Activated CD4-positive, alpha-beta T cell treated with anti-CD3 and anti-CD28 coated beads, Interleukin-2, Interleukin-6, amounts not matched to agents 100 ng/mL and 50 ng/mL, durations not matched to agents 16 hours and 8 hours (primary cell): ENCODE results near the gene HOXA13.
A peak's percentile ranks its signal among the peaks of the same experiment; 100 is the strongest.

Experiments used
- DNase-seq: peaks from one replicate; pipeline ENCODE4 v3.0.0-alpha.2; 2020

HOXA13 gene

GRCh38 chr7:27180431-27181420 lies 19.2 kb downstream of the HOXA13 start:
- no peak for DNase-seq

- peak; percentile 74 for DNase-seq
Observed at GRCh38 chr7:27179503-27180430, 20.1 kb downstream of the HOXA13 start.

DNA sequence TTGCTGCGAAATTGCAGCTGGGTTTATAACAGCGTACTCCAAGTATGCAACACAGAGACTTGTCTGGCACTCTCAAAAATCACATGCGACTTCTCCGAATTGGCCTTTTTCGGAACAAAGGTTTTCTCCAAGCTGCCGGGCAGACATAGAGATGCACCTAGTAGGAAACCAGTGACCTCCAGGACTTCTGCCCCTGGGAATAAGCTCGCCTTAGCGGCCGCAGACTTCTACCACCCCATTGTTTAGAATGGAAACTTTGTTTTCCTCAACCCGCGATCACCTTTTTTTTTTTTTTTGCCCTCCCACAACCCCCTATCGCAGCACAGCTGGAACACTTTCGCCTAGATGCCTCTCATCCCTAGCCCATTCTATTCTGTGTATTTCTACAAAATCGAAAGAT lies 20.9 kb downstream of the HOXA13 start:
- no peak for DNase-seq

DNA sequence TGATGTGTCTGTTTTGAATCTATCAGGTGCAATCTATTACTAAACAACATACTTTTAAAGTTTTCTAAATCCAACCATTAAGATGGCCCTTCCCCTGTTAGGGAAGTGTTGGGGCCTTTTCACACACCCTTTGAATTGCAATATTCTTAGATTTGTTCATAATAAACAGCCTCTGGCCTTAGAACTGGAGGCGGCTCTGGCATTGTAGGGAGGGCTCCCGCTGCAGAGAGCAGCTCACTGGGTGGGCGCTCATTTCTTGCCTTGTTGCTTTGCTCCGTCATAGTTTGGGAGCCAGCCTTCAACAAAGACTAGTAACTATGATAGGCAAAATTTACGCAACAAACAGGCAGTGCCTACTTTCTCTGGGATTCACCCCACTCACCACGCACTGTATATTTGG lies 21.5 kb downstream of the HOXA13 start:
- DNase-seq, result no peak

DNA sequence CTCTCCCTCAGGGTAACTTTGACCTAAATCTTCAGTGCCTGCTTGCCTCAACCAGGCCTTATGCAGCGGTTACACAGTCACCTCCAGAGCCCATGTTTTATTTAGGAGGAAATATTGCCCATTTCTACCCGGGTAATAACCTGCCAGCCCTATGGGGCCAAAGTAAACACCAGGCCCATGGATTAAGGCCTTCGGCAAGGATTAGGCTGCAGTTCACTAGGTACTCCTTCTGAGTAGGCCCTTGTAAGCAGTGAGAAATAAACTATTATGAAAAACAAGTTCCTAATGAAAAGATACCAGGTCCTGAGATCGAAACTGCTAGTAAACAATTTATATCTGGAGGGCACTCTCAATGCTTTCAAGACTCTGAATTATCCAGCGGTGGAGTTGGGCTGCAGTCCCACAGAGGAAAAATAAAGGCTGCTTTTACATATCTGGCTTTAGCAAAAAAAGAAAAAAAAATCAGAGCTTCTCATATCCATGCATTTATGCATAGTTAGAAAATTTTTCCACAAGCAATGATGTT lies 22.0 kb downstream of the HOXA13 start:
- no peak for DNase-seq

- no peak for DNase-seq
Observed at GRCh38 chr7:27176962-27177794, 22.7 kb downstream of the HOXA13 start.

DNA sequence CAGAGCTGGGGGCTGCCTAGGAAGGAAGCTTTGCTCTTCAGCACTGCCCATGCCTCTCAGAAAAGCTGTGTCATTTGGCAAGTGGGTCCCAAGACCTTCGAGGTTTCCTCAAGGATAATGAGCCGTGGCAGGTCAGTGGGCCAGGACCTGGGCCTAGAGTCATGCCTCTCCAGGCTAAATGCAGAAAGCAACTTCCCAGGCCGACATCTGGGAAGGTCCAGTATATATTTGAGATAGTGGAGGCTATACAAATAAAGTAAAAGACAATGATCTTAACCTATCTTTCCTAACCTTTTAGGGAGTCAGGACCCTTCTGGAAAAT lies 23.4 kb downstream of the HOXA13 start:
- DNase-seq, result no peak

DNA sequence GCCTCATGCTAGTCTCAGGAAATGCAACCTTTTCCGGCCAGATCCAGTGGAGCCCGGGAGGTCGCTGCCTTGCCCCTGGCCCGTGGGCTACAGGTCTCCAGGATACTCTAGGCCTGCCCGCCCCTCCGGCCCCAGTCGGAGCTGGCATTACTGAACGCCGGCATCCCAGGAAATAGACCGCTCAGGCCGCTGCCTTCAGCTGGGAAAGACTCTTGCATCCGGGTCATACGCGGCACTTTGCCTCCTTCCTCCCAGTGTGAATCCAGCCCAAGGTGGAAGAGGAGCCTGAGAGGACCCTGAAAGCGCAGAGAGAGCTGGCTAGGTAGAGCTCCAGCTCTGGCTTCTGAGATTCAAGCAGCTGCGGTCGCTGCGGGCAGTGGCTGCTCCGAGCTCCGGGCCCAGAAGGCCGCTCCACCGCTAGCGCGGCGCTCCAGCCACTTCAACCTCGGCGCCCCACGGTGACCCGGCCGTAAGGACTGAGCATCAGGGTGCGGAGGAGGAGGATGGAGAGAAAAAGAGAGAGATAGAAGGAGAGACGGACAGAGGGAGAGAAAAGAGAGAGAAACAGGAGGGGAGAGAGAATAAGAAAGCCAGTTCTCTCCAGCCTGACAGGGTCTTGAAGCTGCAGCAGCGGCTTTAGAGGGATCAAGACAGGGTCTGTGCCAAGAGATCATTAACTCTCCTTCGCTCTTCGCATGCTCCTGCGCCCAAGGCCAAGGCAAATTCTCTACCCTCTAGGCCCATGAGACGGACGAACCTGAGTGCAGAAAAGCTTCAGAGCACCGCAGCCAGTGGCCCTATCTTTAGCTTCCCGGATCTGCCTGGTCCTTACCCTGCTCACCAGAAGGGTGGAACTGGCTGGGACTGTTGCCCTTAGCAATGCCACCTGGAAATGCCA lies 24.0 kb downstream of the HOXA13 start:
- DNase-seq, result no peak

GRCh38 chr7:27174874-27175625 lies 24.8 kb downstream of the HOXA13 start:
- DNase-seq, result no peak

- no peak for DNase-seq
Observed at GRCh38 chr7:27173956-27174873, 25.7 kb downstream of the HOXA13 start, which contains the start of gene HOXA10. Gene HOXA10, minus strand, starts transcription at chr7:27174320. Its CDS starts 14 bp downstream, at chr7:27174306.

DNA sequence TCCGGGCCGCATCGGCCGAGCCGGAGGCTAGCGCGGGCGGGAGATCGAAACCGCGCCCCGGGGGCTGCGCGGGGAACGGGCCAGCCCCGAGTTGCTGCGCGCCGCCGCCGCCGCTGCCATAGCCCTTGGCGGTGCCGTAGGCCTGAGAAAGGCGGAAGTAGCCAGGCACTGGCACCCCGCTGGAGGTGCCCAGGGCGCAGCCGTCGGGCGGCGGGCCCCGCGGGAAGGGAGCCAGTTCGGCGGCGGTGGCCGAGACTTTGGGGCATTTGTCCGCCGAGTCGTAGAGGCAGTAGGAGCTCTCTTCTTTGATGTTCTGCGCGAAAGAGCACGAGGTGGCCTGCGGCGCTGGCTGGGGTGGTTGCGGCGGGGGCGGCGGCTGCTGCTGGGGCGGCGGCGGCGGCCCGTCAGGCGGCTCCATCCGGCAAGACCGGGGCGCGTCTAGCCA lies 26.4 kb downstream of the HOXA13 start:
- no peak for DNase-seq

DNA sequence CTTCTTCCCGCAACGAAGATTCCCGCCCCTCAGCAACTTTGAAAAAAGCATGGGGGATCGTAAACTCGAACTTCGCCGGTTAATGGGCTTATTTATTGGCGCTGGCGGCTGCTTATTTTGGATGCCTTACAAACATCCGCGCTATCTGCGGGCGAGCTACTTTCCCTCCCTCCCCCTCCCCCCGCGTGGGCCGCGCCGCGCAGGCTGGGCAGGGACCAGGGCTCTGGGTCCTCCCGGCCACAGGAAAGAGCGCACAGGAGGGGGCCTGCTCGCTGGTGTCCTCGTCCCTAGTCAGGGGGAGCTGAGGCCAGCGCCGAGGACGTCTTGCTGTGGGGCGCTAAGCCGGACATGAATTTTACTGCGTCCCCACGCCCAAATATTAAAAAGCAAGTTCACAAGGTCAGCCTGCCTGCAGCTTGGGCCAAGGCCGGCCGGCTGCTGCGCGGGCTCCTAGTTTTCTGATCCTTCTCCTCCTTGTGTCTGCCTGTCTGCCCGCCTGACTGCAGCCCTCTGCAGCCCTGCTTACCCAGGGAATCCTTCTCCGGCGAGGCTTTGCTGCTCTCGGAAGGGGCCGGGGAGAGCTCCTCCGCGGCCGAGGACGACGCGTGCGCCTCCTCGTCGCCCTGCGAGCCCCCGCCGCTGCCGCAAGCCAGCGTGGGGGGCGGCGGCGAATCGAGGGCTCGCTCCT lies 26.9 kb downstream of the HOXA13 start:
- no peak for DNase-seq

- no peak for DNase-seq
Observed at GRCh38 chr7:27172315-27172774, 27.5 kb downstream of the HOXA13 start.

GRCh38 chr7:27171637-27172314 lies 28.1 kb downstream of the HOXA13 start:
- no peak for DNase-seq

- no peak for DNase-seq
Observed at GRCh38 chr7:27171325-27171636, 28.6 kb downstream of the HOXA13 start.

DNA sequence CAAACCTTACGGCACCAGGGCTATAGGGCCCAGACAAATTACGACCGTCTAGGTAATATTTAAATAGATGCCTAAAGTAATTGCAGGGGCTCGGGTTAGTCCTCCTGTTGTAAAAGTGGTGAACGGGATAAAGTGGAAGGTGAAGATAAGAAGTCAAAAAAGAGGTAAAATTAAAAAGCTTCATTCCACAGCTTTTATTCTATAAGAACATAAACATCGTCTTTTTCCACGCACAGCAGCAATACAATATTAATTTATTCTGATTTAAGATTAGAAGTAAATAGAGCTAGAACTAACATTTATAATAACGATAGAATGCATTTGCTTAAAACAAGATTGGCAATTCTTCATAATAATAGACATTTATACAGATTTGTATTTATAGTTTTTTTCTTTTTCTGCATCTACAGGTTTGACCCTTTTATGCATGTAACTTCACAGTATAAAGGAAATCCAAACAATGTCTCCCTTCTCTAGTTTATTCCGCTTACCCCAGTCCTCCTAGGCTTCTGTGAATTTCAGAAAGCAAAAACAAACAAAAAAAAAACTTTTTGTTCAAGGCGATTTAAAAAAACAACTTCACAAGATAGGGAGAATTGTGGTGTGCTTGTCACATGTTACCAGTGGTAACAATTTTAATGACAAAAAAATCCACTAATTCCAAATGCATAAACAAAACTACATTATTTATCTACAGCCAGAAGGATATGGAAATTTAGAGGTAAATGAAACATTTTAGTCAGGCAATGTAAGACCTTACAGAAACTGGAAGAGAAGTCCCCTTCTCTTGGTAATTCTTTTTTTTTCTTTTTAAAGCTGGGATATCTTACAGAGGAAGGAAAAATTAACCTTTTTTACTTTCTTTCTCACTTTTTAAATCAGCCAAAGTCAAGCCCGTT lies 29.2 kb downstream of the HOXA13 start:
- no peak for DNase-seq
